HEK293 (cell line): Measurements from ENCODE around the gene FAM174B.

Source experiments
- CTCF ChIP-seq: fragments of 450-650 bp; formaldehyde crosslinking; IDR thresholded peaks from 2 replicates; pipeline ENCODE4 v1.5.1; 2016; ENCODE audit warnings: missing biosample characterization, missing genetic modification characterization
- YY2 ChIP-seq: fragments of 450-650 bp; formaldehyde crosslinking; IDR thresholded peaks from 2 replicates; pipeline ENCODE4 v1.5.1; 2016; ENCODE audit warnings: missing biosample characterization, missing genetic modification characterization
- ZNF274 ChIP-seq, 2 experiments: fragments of 200-500 bp in 1 of 2; fragments of 450-650 bp in 1 of 2; sonication (Bioruptor generic) in 1 of 2; formaldehyde crosslinking in 1 of 2; IDR thresholded peaks; 2 replicates each; pipeline versions ENCODE4 v1.5.1 to v1.6.1; 2014 to 2016; ENCODE audit warnings: borderline replicate concordance in 1 of 2, inconsistent platforms in 1 of 2, low read length in 1 of 2, missing biosample characterization in 1 of 2, missing genetic modification characterization in 1 of 2

- TF ChIP-seq YY2 (tag by site-specific recombination) (no peak), ZNF274 (IDR thresholded peaks at IDR 0.05; ENCODE audit: low read length) (no peak), ZNF274 (tag by site-specific recombination; IDR thresholded peaks at IDR 0.05; ENCODE audit: borderline replicate concordance) (no peak), CTCF (tag by site-specific recombination) (no peak)
Measured at GRCh38 chr15:92629975-92630626, 25.5 kb downstream of the FAM174B start.
